ENCODE data around the gene SAAL1. TPM values are rescaled to one million over a fixed set of nuclear protein-coding genes. Genes with fewer than 3 reads are reported as not detected.
A peak's percentile ranks its signal among the peaks of the same experiment; 100 is the strongest.

SAAL1 gene, protein sequence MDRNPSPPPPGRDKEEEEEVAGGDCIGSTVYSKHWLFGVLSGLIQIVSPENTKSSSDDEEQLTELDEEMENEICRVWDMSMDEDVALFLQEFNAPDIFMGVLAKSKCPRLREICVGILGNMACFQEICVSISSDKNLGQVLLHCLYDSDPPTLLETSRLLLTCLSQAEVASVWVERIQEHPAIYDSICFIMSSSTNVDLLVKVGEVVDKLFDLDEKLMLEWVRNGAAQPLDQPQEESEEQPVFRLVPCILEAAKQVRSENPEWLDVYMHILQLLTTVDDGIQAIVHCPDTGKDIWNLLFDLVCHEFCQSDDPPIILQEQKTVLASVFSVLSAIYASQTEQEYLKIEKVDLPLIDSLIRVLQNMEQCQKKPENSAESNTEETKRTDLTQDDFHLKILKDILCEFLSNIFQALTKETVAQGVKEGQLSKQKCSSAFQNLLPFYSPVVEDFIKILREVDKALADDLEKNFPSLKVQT
- polyA plus RNA-seq (2013, experiment 1 of 2): 21.1 TPM
- polyA plus RNA-seq (2013, experiment 2 of 2): 20.4 TPM

DNA sequence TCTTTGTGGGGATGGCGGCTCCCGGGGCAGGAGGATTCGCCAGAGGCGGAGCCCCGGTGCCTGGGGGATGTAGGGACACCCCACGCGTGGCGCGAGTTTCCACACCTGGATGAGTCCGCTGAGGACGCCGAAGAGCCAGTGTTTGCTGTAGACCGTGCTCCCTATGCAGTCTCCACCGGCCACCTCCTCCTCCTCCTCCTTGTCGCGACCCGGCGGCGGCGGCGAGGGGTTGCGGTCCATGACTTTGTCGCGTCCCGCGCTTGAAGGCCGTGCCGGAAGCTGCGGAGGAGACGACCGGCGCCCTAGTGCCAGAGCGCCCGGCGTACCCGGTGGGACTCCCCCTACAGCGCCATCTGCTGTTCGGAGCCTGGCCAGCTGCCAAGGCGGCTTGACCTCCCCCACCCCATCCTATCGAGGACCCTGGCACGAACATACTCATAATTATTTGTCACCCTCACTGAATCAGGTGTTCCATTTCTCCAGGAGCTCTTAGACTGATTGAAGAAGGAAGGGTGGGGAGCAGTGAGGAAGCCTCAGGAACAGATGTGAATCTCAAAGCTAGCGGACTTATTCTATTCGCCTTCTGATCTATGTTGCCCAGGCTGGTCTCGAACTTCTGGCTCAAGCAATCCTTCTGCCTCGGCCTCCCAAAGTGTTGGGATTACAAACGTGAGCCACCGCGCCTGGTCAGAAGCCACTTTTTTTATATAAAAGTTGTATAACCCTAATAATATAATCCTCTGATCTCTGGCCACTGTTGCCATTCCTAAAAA is at the start of gene SAAL1:
TSS of gene SAAL1 (minus strand) at position 281 of the 773 bp plus-strand sequence. CDS start at position 240, 41 bp downstream.
- peak within 1 kb of the TSS in 1 of 2 experiments; percentile 99 for H3K23ac ChIP-seq (ENCODE audit: low read length in 2 of 2)
- no peak within 1 kb of the TSS for H2AK5ac ChIP-seq (ENCODE audit: low read length, severe bottlenecking)
- H3K14ac ChIP-seq (ENCODE audit: low read length in 2 of 2): peak within 1 kb of the TSS in 1 of 2 experiments; percentile 100
- H3K36me3 ChIP-seq (ENCODE audit: control insufficient read depth in 1 of 2, insufficient read depth in 2 of 2, low read depth in 1 of 2, low read length in 2 of 2): peaks cover 7 to 23% of the 10 kb centered on the region in 2 experiments
- H2BK12ac ChIP-seq (ENCODE audit: low read length in 2 of 2): peak within 1 kb of the TSS in 1 of 2 experiments; percentile 52
- H2BK15ac ChIP-seq (ENCODE audit: low read depth, poor library complexity, severe bottlenecking): no peak within 1 kb of the TSS
- DNase-seq: peak; percentile 85
- no peak within 1 kb of the TSS for H3K27ac ChIP-seq (ENCODE audit: low read length, poor library complexity, severe bottlenecking)
- no peaks in the 10 kb centered on the region for H3K9me3 ChIP-seq (ENCODE audit: control insufficient read depth, low read length)
- peaks cover 7% of the 10 kb centered on the region for H3K4me1 ChIP-seq (ENCODE audit: control insufficient read depth, insufficient read depth, low read depth, low read length)
- H3K27me3 ChIP-seq (ENCODE audit: control insufficient read depth in 1 of 2, insufficient read depth in 1 of 2, low read length in 2 of 2): peaks cover 9 to 11% of the 10 kb centered on the region in 2 experiments
- H3K4ac ChIP-seq (ENCODE audit: low read depth in 1 of 2, low read length in 2 of 2): peak within 1 kb of the TSS; percentile 64 to 91
- H3K4me3 ChIP-seq (ENCODE audit: insufficient read depth in 1 of 2, low read depth in 1 of 2, low read length in 2 of 2): peak within 1 kb of the TSS; percentile 94 to 99
- peak within 1 kb of the TSS; percentile 100 for H2AFZ ChIP-seq (ENCODE audit: low read depth, low read length)
- peak within 1 kb of the TSS; percentile 96 for H4K8ac ChIP-seq (ENCODE audit: low read length)
- peak within 1 kb of the TSS; percentile 90 for H3K9ac ChIP-seq (ENCODE audit: low read length)
- H3K79me1 ChIP-seq (replicated peaks; ENCODE audit: low read length, poor library complexity, severe bottlenecking): peaks cover 18% of the 10 kb centered on the region
- peak within 1 kb of the TSS; percentile 93 to 99 for H3K18ac ChIP-seq (ENCODE audit: low read depth in 1 of 2, low read length in 2 of 2)
- H2BK120ac ChIP-seq (ENCODE audit: low read depth, low read length): no peak within 1 kb of the TSS
- peak within 1 kb of the TSS; percentile 84 for H4K91ac ChIP-seq (ENCODE audit: low read length)
- peak within 1 kb of the TSS; percentile 60 for H3K4me2 ChIP-seq (ENCODE audit: low read length, poor library complexity, severe bottlenecking)
- no peak within 1 kb of the TSS for H2BK5ac ChIP-seq (ENCODE audit: low read depth, low read length, poor library complexity, severe bottlenecking)
- WGBS: 9% methylated on average over 29 of the region's 48 CpGs

- no peak overlapping the region for H3K4me2 ChIP-seq (ENCODE audit: low read length, poor library complexity, severe bottlenecking)
- no peak overlapping the region for H2AFZ ChIP-seq (ENCODE audit: low read depth, low read length)
- H4K91ac ChIP-seq (ENCODE audit: low read length): no peak overlapping the region
- H3K4me1 ChIP-seq (ENCODE audit: control insufficient read depth, insufficient read depth, low read depth, low read length): no peaks in the 10 kb centered on the region
- H3K18ac ChIP-seq (ENCODE audit: low read depth in 1 of 2, low read length in 2 of 2): no peak overlapping the region
- no peaks in the 10 kb centered on the region for H3K36me3 ChIP-seq (ENCODE audit: control insufficient read depth in 1 of 2, insufficient read depth in 2 of 2, low read depth in 1 of 2, low read length in 2 of 2)
- no peak overlapping the region for H2BK120ac ChIP-seq (ENCODE audit: low read depth, low read length)
- no peaks in the 10 kb centered on the region for H3K79me1 ChIP-seq (replicated peaks; ENCODE audit: low read length, poor library complexity, severe bottlenecking)
- no peak for DNase-seq
- 59% methylated on average over 3 of the region's 3 CpGs for WGBS
- no peak overlapping the region for H2BK5ac ChIP-seq (ENCODE audit: low read depth, low read length, poor library complexity, severe bottlenecking)
- H3K9ac ChIP-seq (ENCODE audit: low read length): no peak overlapping the region
- no peak overlapping the region for H3K4ac ChIP-seq (ENCODE audit: low read depth in 1 of 2, low read length in 2 of 2)
- no peak overlapping the region for H3K4me3 ChIP-seq (ENCODE audit: insufficient read depth in 1 of 2, low read depth in 1 of 2, low read length in 2 of 2)
- no peak overlapping the region for H4K8ac ChIP-seq (ENCODE audit: low read length)
- no peak overlapping the region for H2BK15ac ChIP-seq (ENCODE audit: low read depth, poor library complexity, severe bottlenecking)
- H3K14ac ChIP-seq (ENCODE audit: low read length in 2 of 2): no peak overlapping the region
- no peak overlapping the region for H3K27ac ChIP-seq (ENCODE audit: low read length, poor library complexity, severe bottlenecking)
- peaks cover 31 to 48% of the 10 kb centered on the region in 2 experiments for H3K27me3 ChIP-seq (ENCODE audit: control insufficient read depth in 1 of 2, insufficient read depth in 1 of 2, low read length in 2 of 2)
- no peaks in the 10 kb centered on the region for H3K9me3 ChIP-seq (ENCODE audit: control insufficient read depth, low read length)
- H2AK5ac ChIP-seq (ENCODE audit: low read length, severe bottlenecking): no peak overlapping the region
- no peak overlapping the region for H3K23ac ChIP-seq (ENCODE audit: low read length in 2 of 2)
- no peak overlapping the region for H2BK12ac ChIP-seq (ENCODE audit: low read length in 2 of 2)
These were observed 45.7 kb upstream of the SAAL1 start for GRCh38 chr11:18151581-18151980.

GRCh38 chr11:18145837-18146236 is 40.0 kb upstream of the SAAL1 start:
- no peaks in the 10 kb centered on the region for H3K9me3 ChIP-seq (ENCODE audit: control insufficient read depth, low read length)
- H2BK12ac ChIP-seq (ENCODE audit: low read length in 2 of 2): no peak overlapping the region
- no peak overlapping the region for H3K18ac ChIP-seq (ENCODE audit: low read depth in 1 of 2, low read length in 2 of 2)
- no peak overlapping the region for H3K4me3 ChIP-seq (ENCODE audit: insufficient read depth in 1 of 2, low read depth in 1 of 2, low read length in 2 of 2)
- no peak overlapping the region for H3K27ac ChIP-seq (ENCODE audit: low read length, poor library complexity, severe bottlenecking)
- H2BK5ac ChIP-seq (ENCODE audit: low read depth, low read length, poor library complexity, severe bottlenecking): no peak overlapping the region
- no peaks in the 10 kb centered on the region for H3K4me1 ChIP-seq (ENCODE audit: control insufficient read depth, insufficient read depth, low read depth, low read length)
- H2AK5ac ChIP-seq (ENCODE audit: low read length, severe bottlenecking): no peak overlapping the region
- no peak overlapping the region for H2BK120ac ChIP-seq (ENCODE audit: low read depth, low read length)
- H3K9ac ChIP-seq (ENCODE audit: low read length): no peak overlapping the region
- peaks cover 12 to 23% of the 10 kb centered on the region in 2 experiments for H3K27me3 ChIP-seq (ENCODE audit: control insufficient read depth in 1 of 2, insufficient read depth in 1 of 2, low read length in 2 of 2)
- no peak overlapping the region for H3K23ac ChIP-seq (ENCODE audit: low read length in 2 of 2)
- H3K4ac ChIP-seq (ENCODE audit: low read depth in 1 of 2, low read length in 2 of 2): no peak overlapping the region
- H3K79me1 ChIP-seq (replicated peaks; ENCODE audit: low read length, poor library complexity, severe bottlenecking): no peaks in the 10 kb centered on the region
- no peak overlapping the region for H3K4me2 ChIP-seq (ENCODE audit: low read length, poor library complexity, severe bottlenecking)
- H3K36me3 ChIP-seq (ENCODE audit: control insufficient read depth in 1 of 2, insufficient read depth in 2 of 2, low read depth in 1 of 2, low read length in 2 of 2): no peaks in the 10 kb centered on the region
- H4K91ac ChIP-seq (ENCODE audit: low read length): no peak overlapping the region
- 54% methylated on average over 3 of the region's 3 CpGs for WGBS
- no peak overlapping the region for H2AFZ ChIP-seq (ENCODE audit: low read depth, low read length)
- H3K14ac ChIP-seq (ENCODE audit: low read length in 2 of 2): no peak overlapping the region
- no peak overlapping the region for H4K8ac ChIP-seq (ENCODE audit: low read length)
- H2BK15ac ChIP-seq (ENCODE audit: low read depth, poor library complexity, severe bottlenecking): no peak overlapping the region
- no peak for DNase-seq

GRCh38 chr11:18145025-18145424 is 39.1 kb upstream of the SAAL1 start:
- no peak overlapping the region for H3K27ac ChIP-seq (ENCODE audit: low read length, poor library complexity, severe bottlenecking)
- H3K9ac ChIP-seq (ENCODE audit: low read length): no peak overlapping the region
- no peaks in the 10 kb centered on the region for H3K36me3 ChIP-seq (ENCODE audit: control insufficient read depth in 1 of 2, insufficient read depth in 2 of 2, low read depth in 1 of 2, low read length in 2 of 2)
- H2BK12ac ChIP-seq (ENCODE audit: low read length in 2 of 2): no peak overlapping the region
- no peak overlapping the region for H2BK5ac ChIP-seq (ENCODE audit: low read depth, low read length, poor library complexity, severe bottlenecking)
- no peaks in the 10 kb centered on the region for H3K9me3 ChIP-seq (ENCODE audit: control insufficient read depth, low read length)
- peaks cover 7 to 20% of the 10 kb centered on the region in 2 experiments for H3K27me3 ChIP-seq (ENCODE audit: control insufficient read depth in 1 of 2, insufficient read depth in 1 of 2, low read length in 2 of 2)
- H2AFZ ChIP-seq (ENCODE audit: low read depth, low read length): no peak overlapping the region
- H2AK5ac ChIP-seq (ENCODE audit: low read length, severe bottlenecking): no peak overlapping the region
- no peak overlapping the region for H3K23ac ChIP-seq (ENCODE audit: low read length in 2 of 2)
- no peak for DNase-seq
- H4K91ac ChIP-seq (ENCODE audit: low read length): no peak overlapping the region
- H3K14ac ChIP-seq (ENCODE audit: low read length in 2 of 2): no peak overlapping the region
- no peak overlapping the region for H3K4me2 ChIP-seq (ENCODE audit: low read length, poor library complexity, severe bottlenecking)
- no peak overlapping the region for H3K18ac ChIP-seq (ENCODE audit: low read depth in 1 of 2, low read length in 2 of 2)
- H4K8ac ChIP-seq (ENCODE audit: low read length): no peak overlapping the region
- no peaks in the 10 kb centered on the region for H3K79me1 ChIP-seq (replicated peaks; ENCODE audit: low read length, poor library complexity, severe bottlenecking)
- no peak overlapping the region for H2BK15ac ChIP-seq (ENCODE audit: low read depth, poor library complexity, severe bottlenecking)
- no peak overlapping the region for H3K4me3 ChIP-seq (ENCODE audit: insufficient read depth in 1 of 2, low read depth in 1 of 2, low read length in 2 of 2)
- no peak overlapping the region for H2BK120ac ChIP-seq (ENCODE audit: low read depth, low read length)
- WGBS: 50% methylated on average over 2 of the region's 2 CpGs
- no peak overlapping the region for H3K4ac ChIP-seq (ENCODE audit: low read depth in 1 of 2, low read length in 2 of 2)
- no peaks in the 10 kb centered on the region for H3K4me1 ChIP-seq (ENCODE audit: control insufficient read depth, insufficient read depth, low read depth, low read length)
